B cell (primary cell): ENCODE data around the gene NBEA.

Experiments used
- CTCF ChIP-seq: fragments of 200-600 bp; IDR thresholded peaks from one replicate; pipeline ENCODE4 v1.8.0; 2022; ENCODE audit warnings: antibody characterized with exemption, mild to moderate bottlenecking
- EZH2 ChIP-seq: IDR thresholded peaks from 2 replicates; pipeline ENCODE4 v1.6.1; 2012; ENCODE audit warnings: borderline replicate concordance, low read depth, mild to moderate bottlenecking, moderate library complexity, low read length; ENCODE audit not compliant: insufficient read depth, poor library complexity, severe bottlenecking

- no peak for TF ChIP-seq CTCF
- no peak for TF ChIP-seq EZH2
Measured at GRCh38 chr13:35160896-35161295, 218.8 kb downstream of the NBEA start.
